Fibroblast of skin of back (primary cell): Measurements from ENCODE around the gene PKDREJ.
A peak's percentile ranks its signal among the peaks of the same experiment; 100 is the strongest.
"Not testable (repeated sequence)": the region's sequence is repeated elsewhere in the genome, so short reads cannot be mapped to it uniquely, and the experiment has no call there.

ENCODE experiments used
- DNase-seq: peaks from one replicate; pipeline ENCODE4 v3.0.0-alpha.2; 2013

PKDREJ gene

GRCh38 chr22:46267431-46268279 is 4.5 kb upstream of the PKDREJ start, which contains the start of gene TTC38:
TTC38 (plus strand) TSS chr22:46268008; CDS start chr22:46268040, 32 bp downstream.
- DNase-seq: peak; percentile 80

GRCh38 chr22:46265627-46266026 is 2.5 kb upstream of the PKDREJ start:
- DNase-seq: not testable (repeated sequence)

GRCh38 chr22:46264520-46264919 is 1.4 kb upstream of the PKDREJ start:
- not testable (repeated sequence) for DNase-seq

GRCh38 chr22:46262449-46263215 is 511 bp downstream of the PKDREJ start:
- peak; percentile 59 for DNase-seq

- no peak for DNase-seq
These were observed 3.1 kb downstream of the PKDREJ start for GRCh38 chr22:46260038-46260437.

GRCh38 chr22:46259374-46259773 is 3.8 kb downstream of the PKDREJ start:
- DNase-seq: no peak

GRCh38 chr22:46256358-46256958 is 6.7 kb downstream of the PKDREJ start:
- DNase-seq: no peak

- no peak for DNase-seq
These were observed 11.2 kb downstream of the PKDREJ start for GRCh38 chr22:46251816-46252380.

- DNase-seq: no peak
These were observed 11.9 kb downstream of the PKDREJ start for GRCh38 chr22:46251266-46251665.

GRCh38 chr22:46250783-46251125 is 12.4 kb downstream of the PKDREJ start:
- DNase-seq: no peak

GRCh38 chr22:46250035-46250782 is 12.9 kb downstream of the PKDREJ start, which contains the start of gene CDPF1:
CDPF1 (minus strand) TSS chr22:46250293; CDS start chr22:46248284, 2,009 bp downstream.
- peak; percentile 89 for DNase-seq

GRCh38 chr22:46247443-46247975 is 15.6 kb downstream of the PKDREJ start:
- no peak for DNase-seq

- DNase-seq: no peak
These were observed 17.0 kb downstream of the PKDREJ start for GRCh38 chr22:46246178-46246577.

GRCh38 chr22:46245511-46245910 is 17.6 kb downstream of the PKDREJ start:
- DNase-seq: no peak

GRCh38 chr22:46244771-46245170 is 18.4 kb downstream of the PKDREJ start:
- DNase-seq: no peak

GRCh38 chr22:46242076-46242475 is 21.1 kb downstream of the PKDREJ start:
- DNase-seq: no peak

GRCh38 chr22:46241396-46242007 is 21.6 kb downstream of the PKDREJ start:
- DNase-seq: no peak

GRCh38 chr22:46240907-46241306 is 22.2 kb downstream of the PKDREJ start:
- no peak for DNase-seq

GRCh38 chr22:46240506-46240905 is 22.6 kb downstream of the PKDREJ start:
- no peak for DNase-seq

- no peak for DNase-seq
These were observed 23.1 kb downstream of the PKDREJ start for GRCh38 chr22:46240073-46240472.
